HG02588 (cell line): Measurements from ENCODE around the gene ZFX.
"Not testable (repeated sequence)": the region's sequence is repeated elsewhere in the genome, so short reads cannot be mapped to it uniquely, and the experiment has no call there.

Experiments
- ATAC-seq: cut with Tn5 transposase; IDR thresholded peaks from one replicate; pipeline ENCODE4 v1.9.1; 2021; ENCODE audit warnings: mild to moderate bottlenecking, moderate library complexity; ENCODE audit not compliant: unreplicated experiment

Gene ZFX

GRCh38 chrX:24151513-24151912 is 2.0 kb downstream of the ZFX start:
- ATAC-seq = no peak

GRCh38 chrX:24153178-24153795 is 3.8 kb downstream of the ZFX start:
- ATAC-seq = no peak

GRCh38 chrX:24153796-24154189 is 4.3 kb downstream of the ZFX start:
- ATAC-seq = no peak

- ATAC-seq = no peak
Observed at GRCh38 chrX:24154490-24155034, 5.0 kb downstream of the ZFX start.

- ATAC-seq = not testable (repeated sequence)
Observed at GRCh38 chrX:24155747-24156146, 6.2 kb downstream of the ZFX start.

- no peak for ATAC-seq
Observed at GRCh38 chrX:24156177-24156576, 6.6 kb downstream of the ZFX start.

- no peak for ATAC-seq
Observed at GRCh38 chrX:24158881-24159280, 9.4 kb downstream of the ZFX start.

GRCh38 chrX:24166078-24166477 is 16.5 kb downstream of the ZFX start:
- no peak for ATAC-seq

- ATAC-seq = no peak
Observed at GRCh38 chrX:24167719-24168472, 18.4 kb downstream of the ZFX start.

GRCh38 chrX:24168807-24169206 is 19.3 kb downstream of the ZFX start:
- peak; percentile 69 for ATAC-seq

GRCh38 chrX:24169211-24169610 is 19.7 kb downstream of the ZFX start:
- ATAC-seq = peak; percentile 74

GRCh38 chrX:24173115-24173847 is 23.8 kb downstream of the ZFX start:
- no peak for ATAC-seq

- no peak for ATAC-seq
Observed at GRCh38 chrX:24175276-24175675, 25.7 kb downstream of the ZFX start.

- ATAC-seq = no peak
Observed at GRCh38 chrX:24178441-24178840, 28.9 kb downstream of the ZFX start.

- ATAC-seq = no peak
Observed at GRCh38 chrX:24184018-24184417, 34.5 kb downstream of the ZFX start.

GRCh38 chrX:24186483-24186882 is 37.0 kb downstream of the ZFX start:
- no peak for ATAC-seq

- ATAC-seq = no peak
Observed at GRCh38 chrX:24186986-24187385, 37.5 kb downstream of the ZFX start.

GRCh38 chrX:24189490-24189889 is 40.0 kb downstream of the ZFX start:
- ATAC-seq = no peak

GRCh38 chrX:24190500-24191156 is 41.1 kb downstream of the ZFX start:
- ATAC-seq = no peak

GRCh38 chrX:24196509-24196908 is 47.0 kb downstream of the ZFX start:
- ATAC-seq = no peak

GRCh38 chrX:24198101-24198500 is 48.6 kb downstream of the ZFX start:
- no peak for ATAC-seq
